Measurements from ENCODE around the gene SMARCC2.
A peak's percentile ranks its signal among the peaks of the same experiment; 100 is the strongest.
"Not testable (repeated sequence)": the region's sequence is repeated elsewhere in the genome, so short reads cannot be mapped to it uniquely, and the experiment has no call there.

The SMARCC2 gene

DNA sequence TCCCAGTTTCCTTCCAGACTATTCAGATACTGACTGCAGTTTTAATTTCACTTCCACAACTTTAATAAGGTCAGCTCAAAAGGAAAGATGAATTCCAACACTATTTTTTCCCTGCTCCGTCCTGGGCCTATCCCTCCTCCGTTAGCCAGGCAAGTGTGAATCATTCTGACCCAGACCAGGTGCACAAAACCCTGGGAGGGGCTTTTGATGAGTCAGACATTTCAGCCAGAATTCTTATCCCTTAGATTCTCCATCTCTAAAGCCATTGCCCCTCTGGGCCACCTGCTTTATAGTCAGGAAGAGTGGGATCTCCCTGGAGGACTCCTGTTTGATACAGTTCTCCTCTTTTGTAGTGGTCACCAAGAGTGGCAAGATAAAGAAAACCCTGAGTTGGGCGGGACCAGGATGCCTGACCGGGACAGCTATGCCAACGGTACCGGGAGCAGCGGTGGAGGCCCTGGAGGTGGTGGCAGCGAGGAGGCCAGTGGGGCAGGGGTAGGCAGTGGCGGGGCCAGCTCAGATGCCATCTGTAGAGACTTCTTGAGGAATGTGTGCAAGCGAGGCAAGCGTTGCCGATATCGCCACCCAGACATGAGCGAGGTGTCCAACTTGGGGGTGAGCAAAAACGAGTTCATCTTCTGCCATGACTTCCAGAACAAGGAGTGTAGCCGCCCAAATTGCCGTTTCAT, 69.0 kb downstream of the SMARCC2 start:
- DNase-seq (ENCODE audit: low spot score), result no peak

DNA sequence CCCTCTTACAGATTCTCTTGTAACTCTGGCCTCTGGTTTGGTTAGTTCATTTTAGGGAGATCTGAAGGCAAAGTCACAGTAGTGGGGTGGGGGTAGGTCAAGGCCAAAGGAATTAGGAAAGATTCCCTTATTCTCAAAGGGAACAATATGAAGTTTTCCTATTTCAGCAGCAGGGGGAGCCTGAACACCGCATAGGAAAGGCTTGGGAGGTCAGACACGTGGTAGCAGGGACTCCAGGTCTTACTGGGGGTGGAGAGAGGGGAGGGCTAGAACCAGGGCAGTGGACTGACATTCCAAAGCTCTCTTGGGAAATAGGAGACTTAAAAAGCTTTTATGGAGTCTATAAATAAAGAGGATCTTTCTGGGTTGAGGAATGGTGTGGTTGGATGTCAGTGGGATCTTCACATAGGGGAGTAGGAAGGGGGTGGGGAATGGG, 69.9 kb downstream of the SMARCC2 start:
- DNase-seq (ENCODE audit: low spot score), result peak; percentile 74

DNA sequence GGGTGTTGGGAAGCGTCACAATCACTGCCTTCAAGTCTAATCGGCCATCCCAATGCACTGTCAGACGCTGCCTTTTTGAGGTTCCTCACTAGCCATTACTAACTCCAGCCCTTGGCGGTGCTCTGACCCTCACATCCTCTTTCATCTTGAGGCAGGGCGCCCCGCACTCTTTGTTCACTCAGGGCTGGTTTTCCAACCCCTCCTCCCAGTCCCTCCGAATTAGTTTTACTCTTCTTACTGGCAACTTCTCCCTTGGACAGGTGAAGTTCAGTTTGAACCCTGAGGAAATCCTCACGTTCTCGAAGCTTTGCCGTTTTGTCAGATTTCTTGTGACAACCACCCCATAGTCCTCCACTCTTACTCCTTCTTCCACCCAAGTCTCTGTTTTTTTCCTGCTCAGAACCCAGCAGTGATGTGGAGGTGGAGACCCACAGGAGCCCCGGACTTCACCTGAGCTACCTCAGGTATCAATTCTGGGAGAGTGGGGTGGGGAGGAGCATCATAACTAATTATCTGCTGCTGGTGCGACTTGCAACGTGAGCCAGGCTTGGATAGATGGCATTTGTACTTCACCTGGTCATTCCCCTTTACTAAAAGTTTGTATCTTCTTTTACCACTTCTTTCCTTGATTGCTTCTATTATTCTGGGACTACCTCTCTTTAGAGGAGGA, 70.5 kb downstream of the SMARCC2 start:
- DNase-seq (ENCODE audit: low spot score), result no peak

GRCh38 chr12:56117778-56118687, 71.2 kb downstream of the SMARCC2 start, which contains the start of gene ZC3H10:
Gene ZC3H10 (plus strand): TSS chr12:56118266. CDS start chr12:56120563, 2,297 bp downstream.
- DNase-seq (ENCODE audit: low spot score), result peak; percentile 99

- DNase-seq (ENCODE audit: low spot score), result not testable (repeated sequence)
These were observed 72.1 kb downstream of the SMARCC2 start for GRCh38 chr12:56117082-56117706.

- peak; percentile 94 for DNase-seq (ENCODE audit: low spot score)
These were observed 72.8 kb downstream of the SMARCC2 start, which contains the start of gene RPL41 for GRCh38 chr12:56116267-56117081. Gene RPL41 (plus strand): TSS chr12:56116633.

DNA sequence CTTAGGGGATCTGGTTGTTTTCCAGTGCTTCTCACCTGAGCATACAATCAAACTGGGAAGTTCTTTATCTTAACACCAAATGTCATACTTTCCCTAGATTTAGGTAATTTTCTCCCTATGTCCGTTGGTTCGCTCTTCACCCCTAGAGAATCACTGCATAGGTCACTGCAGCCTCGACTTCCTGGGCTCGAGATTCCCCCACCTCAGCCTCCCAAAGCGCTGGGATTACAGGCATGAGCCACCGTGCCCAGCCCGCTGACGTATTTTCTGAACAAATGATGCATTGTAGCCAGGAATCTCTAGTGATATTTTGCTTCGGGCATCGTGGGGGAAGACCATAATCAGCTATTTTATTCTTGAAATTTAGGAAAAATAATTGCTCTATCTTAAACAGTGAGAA, 74.0 kb downstream of the SMARCC2 start:
- no peak for DNase-seq (ENCODE audit: low spot score)

DNA sequence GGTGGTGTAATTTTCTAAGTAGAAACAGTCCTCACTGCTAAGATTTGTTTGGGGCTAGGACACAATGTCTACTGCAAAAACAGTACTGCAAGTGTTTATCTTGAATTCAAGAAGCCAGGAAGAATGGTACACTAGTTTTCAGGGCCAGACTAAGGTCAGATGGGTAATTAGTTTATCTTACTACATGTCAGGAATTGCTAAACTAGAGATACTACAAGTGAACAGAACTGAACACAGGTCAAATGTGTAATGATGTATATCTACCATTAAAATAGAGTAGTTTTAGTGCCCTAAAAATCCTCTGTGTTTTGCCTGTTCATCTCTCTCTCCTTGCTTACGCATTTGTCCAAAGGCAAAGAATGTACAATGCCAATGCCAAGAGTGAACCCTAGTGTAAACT, 75.2 kb downstream of the SMARCC2 start:
- DNase-seq (ENCODE audit: low spot score), result no peak

Data from CD4-positive, alpha-beta T cell treated with Interleukin-15 for 4 hours (primary cell).